HG03469 (cell line): ENCODE data around the gene PANK1.

ENCODE experiments used
- ATAC-seq: cut with Tn5 transposase; IDR thresholded peaks from one replicate; pipeline ENCODE4 v1.9.1; 2021; ENCODE audit warnings: mild to moderate bottlenecking, moderate library complexity, moderate number of reproducible peaks; ENCODE audit not compliant: unreplicated experiment

The PANK1 gene

DNA sequence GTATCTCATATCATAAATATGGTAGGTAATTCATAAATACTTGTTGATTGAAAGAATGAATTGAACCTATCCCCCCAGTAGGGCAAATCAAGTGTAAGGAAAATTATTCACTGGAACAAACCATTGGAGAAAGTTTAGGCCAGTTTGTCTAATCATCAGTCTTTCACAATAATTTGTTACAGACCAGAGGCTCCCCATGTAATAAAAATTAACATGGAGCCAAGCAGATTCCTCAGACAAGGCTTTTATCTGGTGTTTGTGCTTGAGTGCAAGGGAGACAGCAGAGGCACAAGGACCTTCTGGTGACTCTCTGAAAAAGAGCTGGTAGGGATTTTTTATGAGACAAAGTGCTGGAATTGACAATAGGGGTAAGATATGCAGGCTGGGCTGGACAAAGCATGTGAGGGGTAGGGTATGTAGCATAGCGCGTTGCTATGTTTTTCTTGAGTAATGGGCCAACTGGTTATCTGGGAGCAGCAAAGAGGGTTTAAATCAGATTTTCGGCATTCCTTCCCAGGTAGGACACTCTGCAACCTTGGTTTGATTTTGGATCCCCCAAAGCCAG lies 7.8 kb upstream of the PANK1 start:
- ATAC-seq: no peak

DNA sequence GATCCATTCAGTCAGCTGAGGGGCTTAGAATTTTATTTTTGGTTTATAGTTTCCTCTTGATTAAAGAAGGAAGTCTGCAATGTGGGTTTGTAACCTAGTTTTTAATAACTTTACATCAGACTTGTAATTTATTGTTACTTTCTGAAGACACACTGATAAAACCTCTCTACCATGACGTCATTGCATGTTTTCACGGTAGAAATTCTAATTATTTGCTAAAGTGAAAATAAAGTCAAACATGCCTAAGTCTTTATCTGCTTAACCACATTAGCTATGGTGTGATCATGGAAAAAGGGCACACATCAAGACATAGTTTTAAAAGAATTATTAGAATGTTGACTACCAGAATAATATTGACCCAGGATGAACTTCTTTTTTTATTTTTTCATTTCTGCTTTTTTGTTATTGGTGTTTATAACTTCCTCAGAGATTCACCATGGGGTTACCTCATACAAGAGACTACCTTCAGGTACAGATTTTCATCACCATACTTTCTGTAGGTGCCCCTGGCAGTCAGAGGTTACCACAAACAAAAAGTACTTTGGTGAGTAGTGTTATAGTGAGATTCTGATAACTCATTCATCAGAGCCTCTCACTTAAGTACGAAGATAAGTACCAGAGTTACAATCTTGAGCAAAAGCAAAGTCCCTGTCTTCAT lies 7.0 kb upstream of the PANK1 start:
- peak; percentile 37 for ATAC-seq

DNA sequence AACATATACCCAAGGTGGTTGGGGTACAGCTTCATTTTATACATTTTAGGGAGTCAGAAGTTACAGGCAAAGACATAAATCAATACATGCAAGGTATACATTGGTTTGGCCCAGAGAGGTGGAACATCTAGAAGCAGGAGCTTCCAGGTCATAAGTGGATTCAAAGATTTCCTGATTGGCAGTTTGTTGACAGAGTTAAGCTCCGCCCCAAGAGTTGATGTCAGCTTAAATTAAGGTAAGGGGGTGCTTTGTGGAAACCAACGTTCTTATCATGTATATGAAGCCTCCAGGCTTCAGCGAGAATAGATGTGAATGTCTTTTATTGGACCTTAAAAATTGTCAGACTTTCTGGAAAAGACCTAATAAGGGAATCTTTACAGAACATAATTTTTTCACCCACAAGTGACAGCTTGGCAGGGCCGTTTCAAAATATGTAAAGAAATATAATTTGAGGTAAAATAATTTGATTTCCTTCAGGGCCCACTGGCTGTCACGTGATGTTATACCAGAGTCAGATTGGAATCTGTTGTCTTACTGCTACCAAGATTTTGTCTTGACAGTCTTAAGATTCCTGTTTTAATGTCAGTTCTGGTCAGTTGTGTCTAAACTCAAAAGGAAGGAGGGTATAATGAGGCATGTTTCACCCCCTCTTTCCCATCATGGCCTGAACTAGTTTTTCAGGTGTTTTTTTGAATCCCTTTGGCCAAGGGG lies 6.3 kb upstream of the PANK1 start:
- ATAC-seq: no peak

DNA sequence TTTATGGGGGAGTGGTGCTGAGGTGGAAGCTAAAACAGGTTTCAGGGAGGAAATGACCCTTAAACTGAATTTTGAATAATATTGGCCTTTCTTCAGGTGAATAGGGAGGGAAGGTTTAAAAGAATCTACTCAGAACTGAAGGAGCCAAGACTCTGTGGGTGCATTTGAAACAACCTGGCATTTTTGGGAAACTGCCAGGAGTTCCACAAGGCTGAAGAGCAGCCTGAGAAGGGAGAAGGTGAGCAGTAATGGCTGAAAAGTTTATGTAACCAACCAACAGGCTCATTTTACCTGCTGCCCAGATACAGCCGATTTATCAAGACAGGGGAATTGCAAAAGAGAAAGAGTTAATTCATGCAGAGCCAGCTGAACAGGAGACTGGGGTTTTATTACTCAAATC lies 4.0 kb upstream of the PANK1 start:
- no peak for ATAC-seq

DNA sequence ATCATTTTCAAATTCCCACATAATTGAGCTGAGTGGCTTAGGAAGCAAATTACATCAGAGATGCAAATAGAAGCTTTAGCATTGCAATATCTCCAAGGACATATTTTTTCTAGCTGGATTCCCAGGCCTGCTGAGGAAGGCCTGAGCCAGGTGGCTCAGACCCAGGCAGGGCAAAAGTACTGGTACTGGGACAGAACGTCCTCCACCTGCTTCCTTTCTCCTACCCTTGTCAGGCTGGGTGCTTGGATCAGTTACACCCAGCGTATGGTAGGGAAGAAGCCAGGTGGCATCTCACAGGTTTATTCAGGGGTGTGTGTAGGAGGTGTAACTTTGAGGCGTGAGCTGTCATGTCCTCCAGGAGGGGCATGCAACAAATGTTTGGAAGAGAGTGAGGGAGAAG lies 3.0 kb upstream of the PANK1 start:
- ATAC-seq: no peak

DNA sequence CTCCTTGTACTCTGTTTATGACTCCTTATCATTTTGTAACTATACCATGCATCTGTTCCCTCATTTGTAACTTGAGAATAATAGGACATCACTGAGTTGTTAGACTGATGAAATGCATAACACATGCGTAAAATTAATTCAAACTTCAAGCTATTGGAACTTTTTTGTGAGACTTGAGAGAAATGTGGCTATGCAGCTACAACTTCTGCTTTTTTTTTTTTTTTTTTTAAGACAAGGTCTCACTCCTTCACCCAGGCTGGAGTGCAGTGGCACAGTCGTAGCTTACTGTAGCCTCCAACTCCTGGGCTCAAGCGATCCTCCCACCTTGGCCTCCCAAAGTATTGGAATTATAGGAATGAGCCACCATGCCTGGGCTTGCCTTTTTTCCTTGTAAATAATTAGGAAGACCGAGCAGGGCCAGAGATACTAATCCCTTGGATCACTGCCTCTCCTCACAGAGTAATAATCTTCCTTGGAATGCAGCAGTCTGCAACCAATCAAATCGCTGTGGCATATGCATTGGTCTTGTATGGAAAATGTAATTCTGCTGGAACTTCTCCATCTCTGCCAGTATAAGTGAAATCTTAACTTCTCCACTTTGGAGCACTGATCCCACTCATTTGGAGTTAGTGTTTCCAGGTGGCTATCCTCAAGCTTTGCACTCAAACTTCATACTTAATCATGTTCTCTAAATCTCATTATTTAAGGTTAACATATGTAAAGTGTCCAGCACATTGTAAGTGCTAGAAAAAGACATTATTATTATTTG lies 2.0 kb upstream of the PANK1 start:
- ATAC-seq: no peak

DNA sequence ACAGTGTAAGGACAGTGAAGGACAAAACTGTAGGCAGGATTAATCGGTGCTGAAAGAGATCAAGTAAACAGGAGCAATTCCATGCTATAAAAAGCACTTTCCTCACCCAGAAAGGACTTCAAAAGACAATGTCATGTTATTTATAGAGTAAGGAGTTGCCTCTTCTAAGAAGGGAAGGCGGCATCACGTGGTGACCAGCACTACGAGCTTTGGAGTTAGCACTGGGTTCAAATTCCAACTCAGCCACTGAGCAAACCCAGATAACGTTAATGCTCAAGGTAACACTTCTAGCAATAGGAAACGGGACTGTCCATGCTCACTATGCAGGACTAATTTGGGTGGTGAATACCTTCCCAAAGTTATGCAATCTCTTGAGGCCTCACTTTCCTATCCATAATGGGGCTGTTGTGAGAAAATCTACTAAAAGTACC lies 715 bp upstream of the PANK1 start:
- no peak for ATAC-seq

DNA sequence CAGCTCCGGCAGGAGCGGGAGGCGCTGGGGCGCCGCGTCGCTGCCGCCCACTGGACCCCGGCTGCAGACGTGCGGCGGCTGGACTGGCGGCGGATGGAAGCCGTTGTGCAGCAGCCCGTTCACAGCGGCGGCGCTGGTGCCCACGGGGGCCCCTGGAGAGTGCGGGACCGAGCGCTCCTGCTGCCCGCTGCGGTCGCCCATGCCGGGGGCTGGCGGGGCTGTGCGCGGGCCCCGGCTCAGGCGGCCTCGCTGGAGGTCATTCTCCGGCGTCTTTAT lies 413 bp downstream of the PANK1 start:
- ATAC-seq: peak; percentile 10

DNA sequence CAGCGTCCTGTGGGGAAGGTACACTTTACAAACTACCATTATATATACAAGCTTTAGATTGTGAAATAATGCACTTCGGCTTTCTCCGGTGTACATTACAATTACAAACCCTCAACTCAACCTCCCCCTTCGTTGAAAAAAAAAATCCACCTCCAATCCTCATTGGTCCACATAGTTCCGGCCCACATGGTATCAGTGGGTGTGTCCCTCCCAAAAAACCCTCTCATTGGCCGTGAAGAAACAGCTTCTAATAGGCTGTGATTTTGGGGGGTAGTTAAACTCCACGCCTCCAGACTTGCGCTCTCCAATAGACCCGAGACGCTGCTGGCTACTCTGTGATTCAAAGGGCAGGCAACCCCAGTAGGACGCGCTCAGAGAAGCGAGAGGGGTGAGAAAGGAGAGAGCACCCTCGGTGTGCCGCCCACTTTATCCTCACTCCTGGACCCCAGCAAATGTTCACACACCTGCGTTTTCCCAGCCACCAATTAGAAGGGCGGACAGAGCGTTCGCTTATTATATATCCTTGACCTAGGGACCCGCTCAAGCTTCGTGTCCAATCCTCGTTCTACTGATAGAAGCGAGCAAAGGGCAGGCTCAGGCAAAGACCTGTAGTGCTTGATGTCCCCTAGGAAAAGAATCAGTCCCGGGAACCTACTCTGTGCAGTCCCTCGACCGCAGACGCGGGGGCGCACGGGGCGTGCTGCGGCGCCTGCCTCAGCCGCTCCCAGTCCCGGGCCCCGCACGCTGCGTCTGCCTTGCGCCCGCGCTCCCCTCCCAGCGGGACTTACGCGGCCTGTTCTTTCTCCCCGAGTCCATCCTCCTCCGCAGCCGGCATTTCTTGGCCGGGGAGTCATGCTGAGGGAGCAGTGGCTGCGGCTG lies 991 bp downstream of the PANK1 start:
- peak; percentile 68 for ATAC-seq

DNA sequence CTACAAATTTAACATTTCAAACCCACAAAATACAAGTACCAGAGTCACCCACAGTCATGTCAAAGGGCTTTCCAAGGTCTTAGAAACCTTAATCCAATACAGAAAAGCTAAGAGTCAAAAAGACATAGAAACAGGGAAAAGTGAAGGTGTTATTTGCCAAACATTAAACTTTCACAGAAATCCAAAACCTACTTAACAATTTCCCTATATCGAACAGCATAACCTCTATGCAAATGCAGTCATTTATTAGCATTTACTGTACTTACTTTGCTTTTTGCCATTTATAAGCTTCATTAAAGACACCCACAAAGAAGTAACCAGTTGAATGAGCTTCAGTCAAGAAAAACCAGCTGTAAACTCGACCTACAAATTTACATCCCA lies 1.6 kb downstream of the PANK1 start:
- no peak for ATAC-seq

DNA sequence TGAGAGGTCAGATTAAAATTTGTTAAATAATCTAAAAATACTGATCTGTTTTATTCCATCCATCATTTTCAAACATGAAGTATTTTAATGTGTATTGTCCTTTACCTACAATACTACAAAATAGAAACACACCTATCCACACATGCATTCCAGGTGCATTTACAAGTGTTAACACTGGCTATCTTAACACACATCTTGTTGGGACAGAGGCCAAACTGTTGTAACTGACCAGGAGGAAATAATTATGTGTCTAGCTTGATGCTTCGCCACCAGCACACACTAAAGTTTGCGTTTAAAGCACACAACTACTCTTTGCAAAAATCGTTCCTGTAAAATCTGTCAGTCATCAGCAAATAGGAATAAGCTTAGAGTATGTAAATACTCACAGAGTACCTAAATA lies 2.8 kb downstream of the PANK1 start:
- no peak for ATAC-seq

DNA sequence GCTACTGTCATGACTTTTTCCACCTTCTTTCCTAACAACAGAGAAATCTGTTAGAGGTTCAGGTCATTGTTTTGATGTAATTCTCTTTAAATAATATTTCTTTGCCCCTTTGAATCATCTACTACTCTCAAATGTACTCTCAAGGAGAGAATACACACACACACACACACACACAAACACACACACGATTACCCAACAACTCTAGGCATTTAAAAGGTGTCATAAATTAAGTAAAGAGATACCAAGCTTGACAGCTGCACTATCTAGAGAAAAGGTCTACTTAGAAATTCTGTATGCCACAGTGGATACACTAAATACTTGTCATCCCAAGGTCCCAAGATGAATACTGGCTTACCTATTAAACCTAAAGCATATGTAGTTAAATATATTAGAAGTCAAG lies 4.8 kb downstream of the PANK1 start:
- ATAC-seq: no peak

DNA sequence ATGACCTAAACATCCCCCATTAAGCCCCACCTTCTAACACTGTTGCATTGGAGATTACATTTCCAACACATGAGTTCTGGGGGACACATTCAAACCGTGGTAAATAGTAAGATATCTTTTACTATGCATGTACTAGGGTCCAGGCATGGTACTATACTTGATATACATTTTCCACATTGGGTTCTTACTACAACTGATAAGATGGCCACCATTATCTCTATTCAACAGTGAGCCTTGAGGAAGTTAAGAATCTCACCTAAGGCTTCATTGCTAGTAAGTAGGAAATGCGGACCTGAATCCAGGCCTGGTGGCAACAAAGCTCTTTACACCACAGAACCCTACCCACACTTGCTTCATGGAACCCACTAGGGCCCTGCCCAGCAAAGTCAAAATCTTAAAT lies 5.7 kb downstream of the PANK1 start:
- no peak for ATAC-seq

DNA sequence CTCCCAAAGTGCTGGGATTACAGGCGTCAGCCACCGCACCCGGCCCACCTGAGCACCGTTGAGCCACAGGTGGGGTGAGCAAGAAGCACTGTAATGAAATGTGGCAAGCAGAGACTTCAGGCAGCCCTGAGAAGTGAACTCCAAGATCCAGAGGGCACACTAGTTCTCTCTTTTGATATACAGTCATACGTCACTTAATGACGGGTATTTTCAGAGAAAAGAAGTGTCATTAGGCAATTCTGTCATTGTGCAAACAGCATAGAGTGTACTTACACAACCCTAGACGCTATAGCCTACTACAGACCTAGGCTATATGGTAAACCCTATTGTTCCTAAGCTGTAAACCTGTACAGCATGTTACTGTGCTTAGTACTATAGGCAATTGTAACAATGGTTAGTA lies 7.9 kb downstream of the PANK1 start:
- no peak for ATAC-seq

DNA sequence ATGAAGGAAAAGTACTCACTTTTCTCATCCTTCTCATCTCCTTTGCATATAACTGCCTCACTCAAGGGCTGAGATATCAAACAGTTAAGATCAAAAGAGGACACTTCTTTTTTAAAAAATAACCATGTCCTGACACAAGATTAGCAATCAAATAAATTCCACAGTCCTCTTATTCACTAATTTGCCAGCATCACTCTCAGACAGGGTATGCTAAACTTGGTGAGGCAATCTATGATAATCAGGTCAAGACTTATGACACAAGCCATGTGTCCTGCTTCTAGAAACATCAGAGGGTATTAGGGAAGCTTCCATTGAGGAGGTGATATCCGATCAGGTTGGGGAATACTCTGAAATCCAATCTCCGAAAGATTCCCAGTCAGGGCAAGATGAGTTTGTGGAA lies 10.4 kb downstream of the PANK1 start:
- no peak for ATAC-seq

DNA sequence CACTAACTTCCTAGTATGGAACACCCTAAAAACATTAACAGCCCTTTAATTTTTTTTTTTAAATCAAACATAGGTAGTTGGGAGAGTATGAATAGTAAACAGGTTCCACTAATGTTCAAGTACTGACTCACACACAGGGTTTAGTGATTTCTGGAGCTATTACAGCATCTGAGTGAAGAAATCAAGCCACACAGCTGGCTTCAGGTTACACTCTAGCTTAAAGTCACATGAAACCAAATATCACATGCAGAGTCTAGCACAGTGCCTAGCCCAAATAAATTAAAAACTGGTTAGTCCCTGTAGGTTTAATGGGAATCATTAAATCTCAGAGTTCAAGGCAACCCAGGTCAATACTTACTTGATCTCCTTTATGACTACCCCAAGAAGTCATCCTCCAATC lies 11.6 kb downstream of the PANK1 start:
- no peak for ATAC-seq

DNA sequence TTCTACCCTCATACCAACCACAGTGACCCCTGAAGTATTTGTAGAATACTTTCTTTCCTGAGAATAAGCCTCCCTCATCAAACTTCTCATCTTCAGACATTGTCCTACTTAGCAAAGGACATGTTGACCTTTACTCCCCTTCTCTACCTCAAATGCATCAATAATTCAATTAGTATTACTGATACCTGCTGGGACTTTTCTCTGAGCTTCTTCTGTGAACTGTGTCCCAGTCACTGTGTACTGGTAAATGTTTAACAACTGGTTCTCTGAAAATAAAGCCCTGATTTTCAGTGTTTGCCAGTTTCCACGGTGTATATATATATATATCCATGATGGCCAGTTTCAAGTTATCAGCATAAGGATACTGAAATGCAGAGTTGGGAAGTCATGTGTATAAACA lies 12.2 kb downstream of the PANK1 start:
- ATAC-seq: no peak

DNA sequence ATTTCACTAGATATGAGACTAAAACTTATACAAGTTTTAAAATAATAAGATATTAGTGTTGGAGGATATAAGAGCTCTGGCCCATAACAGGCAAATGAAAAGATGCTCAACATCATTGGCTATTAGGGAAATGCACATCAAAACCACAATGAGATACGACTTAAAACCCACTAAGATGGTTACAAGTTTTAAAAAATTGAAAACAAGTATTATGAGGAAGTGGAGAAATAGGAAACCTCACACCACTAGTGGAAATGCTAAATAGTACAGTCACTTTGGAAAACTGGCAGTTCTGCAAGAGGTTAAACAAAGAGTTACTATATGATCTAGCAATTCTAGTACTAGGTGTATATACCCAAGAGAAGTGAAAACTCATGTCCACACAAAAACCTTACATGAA lies 17.2 kb downstream of the PANK1 start:
- ATAC-seq: no peak

DNA sequence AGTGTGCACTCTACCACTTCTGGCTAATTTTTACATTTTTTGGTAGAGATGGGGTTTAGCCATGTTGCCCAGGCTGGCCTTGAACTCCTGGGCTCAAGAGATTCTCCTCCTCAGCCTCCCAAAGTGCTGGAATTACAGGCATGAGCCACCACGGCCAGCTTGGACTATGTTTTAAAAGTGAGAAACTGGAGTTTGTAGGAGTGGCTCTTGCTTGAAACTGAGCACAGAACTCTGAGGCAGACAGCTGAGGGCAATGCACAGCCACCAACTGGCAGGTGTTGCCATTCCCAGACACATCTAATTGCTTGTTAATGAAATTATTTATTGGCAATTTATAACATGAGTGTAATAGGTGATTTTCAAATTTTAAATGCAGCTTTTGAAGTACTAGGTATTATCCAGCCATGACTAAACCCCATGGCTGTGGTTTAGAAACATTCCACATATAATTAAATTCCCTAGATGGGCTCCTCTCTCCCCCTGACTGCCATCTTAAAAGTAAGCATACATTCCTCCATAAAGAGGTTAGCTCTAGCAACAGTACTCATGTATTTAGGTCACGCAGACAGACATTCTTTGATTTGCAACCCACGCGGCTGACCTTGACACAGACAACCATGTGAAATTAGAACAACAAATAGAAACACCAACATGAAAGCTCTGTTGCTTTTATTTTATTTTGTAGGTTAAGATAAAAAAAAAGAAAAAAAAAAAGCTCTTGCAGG lies 19.8 kb downstream of the PANK1 start:
- no peak for ATAC-seq

DNA sequence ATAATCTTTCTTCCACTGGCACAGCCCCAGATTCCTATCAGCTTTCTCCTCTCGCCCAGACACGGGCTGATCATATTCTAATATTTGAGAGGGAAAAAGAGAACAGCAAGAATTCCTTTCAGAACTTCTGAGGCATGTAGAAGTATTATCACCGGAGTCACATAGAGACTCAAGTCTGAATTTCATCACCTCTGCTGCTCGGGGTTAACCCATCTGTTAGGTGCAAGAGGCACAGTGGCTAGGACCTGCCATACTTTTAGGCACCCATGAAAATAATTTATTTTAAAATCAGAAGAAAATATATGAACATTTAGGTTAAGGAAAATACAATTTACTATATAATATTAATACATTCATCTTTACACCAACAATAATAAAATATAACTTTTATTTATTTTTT lies 21.0 kb downstream of the PANK1 start:
- ATAC-seq: no peak
